ENCODE data around the gene ANKRD65.

DNA sequence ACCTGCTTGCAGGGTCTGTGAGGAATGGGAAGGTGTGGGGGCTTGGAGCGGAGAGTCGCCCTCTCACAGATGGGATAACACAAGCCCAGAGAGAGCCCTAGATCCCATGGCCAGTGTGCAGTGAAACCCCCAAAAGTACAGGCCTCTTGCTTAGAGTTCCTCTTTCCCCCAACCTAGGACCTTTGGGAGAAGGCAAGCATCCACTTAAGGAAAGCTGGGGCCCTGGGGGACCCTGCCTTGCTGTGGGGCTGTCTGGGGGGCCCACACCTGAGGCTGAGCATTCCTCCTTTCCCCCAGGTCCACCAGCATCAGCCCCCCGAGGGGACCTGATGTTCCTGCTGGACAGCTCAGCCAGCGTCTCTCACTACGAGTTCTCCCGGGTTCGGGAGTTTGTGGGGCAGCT lies 15.6 kb upstream of the ANKRD65 start:
- TF ChIP-seq, protein P1, sequence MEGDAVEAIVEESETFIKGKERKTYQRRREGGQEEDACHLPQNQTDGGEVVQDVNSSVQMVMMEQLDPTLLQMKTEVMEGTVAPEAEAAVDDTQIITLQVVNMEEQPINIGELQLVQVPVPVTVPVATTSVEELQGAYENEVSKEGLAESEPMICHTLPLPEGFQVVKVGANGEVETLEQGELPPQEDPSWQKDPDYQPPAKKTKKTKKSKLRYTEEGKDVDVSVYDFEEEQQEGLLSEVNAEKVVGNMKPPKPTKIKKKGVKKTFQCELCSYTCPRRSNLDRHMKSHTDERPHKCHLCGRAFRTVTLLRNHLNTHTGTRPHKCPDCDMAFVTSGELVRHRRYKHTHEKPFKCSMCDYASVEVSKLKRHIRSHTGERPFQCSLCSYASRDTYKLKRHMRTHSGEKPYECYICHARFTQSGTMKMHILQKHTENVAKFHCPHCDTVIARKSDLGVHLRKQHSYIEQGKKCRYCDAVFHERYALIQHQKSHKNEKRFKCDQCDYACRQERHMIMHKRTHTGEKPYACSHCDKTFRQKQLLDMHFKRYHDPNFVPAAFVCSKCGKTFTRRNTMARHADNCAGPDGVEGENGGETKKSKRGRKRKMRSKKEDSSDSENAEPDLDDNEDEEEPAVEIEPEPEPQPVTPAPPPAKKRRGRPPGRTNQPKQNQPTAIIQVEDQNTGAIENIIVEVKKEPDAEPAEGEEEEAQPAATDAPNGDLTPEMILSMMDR (IDR thresholded peaks at IDR 0.05): no peak
- TF ChIP-seq POLR2A (IDR thresholded peaks at IDR 0.05): no peak

All from lower leg skin (tissue), 3 donors.